ENCODE measurements around the gene IVD.

The IVD gene

DNA sequence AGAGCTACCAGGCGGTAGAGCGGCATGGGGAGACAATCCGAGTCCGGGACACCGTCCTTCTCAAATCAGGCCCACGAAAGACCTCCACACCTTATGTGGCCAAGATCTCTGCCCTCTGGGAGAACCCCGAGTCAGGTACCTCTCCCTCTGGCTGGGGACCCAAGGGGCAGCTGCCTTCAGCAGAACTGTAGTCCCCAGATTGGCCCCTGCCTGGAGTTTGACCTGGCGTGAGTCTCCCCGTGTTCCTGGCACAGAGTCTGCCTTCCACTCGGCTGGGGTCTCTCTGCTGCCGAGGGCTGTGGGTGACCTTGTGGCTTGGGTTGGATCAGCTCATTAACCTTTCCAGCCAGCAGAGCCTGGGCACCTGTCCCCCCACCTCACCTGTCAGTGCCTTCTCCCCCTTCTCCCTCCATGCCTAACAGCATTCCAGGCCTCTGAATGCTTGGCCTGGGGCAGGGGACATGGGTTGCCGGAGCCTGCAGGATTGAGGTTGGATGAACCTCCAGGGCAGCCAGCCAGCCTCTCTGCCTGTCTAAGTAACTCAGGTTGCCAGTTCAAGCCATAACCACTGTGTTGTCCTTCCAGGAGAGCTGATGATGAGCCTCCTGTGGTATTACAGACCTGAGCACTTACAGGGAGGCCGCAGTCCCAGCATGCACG lies 58.4 kb downstream of the IVD start:
- DNase-seq = no peak

DNA sequence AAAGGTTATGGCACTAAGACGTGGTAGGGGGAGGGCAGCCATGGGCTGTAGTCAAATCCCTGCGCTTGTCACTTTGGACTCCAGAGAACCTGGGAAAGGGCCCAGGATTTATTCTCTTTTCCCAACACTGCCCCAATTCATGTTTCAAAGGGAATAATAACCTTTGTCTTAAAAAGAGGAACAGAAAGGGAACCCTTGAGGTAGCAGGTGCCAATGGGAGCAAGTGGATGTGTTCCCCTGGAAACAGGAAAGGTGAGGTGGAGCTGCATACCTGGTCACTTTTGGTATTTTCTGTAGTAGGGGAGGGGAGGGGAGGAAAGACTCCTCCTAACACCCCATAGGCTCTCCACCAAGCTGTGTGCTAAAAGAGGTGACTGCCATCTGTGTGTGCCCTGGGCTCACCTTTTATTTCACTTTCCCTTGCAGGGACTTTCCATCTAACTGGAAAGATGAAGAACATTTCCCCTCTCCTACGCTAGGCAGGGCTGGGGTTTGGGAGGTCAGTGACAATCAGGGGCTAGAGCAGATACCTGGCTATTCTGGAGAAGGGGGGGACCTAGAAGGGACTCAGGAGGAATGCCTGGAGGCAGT lies 59.1 kb downstream of the IVD start:
- no peak for DNase-seq

DNA sequence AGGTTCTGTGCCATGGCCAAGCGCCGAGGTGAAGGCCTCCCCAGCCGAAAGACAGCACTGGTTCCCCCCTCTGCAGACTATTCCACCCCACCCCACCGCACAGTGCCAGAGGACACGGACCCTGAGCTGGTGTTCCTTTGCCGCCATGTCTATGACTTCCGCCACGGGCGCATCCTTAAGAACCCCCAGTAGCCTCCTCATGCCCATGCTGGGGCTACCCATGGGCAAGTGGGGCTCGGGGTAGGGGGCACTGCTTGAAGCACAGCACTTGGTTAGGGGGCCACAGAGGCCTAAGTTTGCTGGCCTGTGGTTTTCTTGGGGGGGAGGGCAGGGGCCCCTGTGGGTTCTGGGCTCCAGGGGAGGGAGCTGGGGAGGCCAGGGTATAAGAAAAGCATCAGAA lies 60.3 kb downstream of the IVD start:
- no peak for DNase-seq

DNA sequence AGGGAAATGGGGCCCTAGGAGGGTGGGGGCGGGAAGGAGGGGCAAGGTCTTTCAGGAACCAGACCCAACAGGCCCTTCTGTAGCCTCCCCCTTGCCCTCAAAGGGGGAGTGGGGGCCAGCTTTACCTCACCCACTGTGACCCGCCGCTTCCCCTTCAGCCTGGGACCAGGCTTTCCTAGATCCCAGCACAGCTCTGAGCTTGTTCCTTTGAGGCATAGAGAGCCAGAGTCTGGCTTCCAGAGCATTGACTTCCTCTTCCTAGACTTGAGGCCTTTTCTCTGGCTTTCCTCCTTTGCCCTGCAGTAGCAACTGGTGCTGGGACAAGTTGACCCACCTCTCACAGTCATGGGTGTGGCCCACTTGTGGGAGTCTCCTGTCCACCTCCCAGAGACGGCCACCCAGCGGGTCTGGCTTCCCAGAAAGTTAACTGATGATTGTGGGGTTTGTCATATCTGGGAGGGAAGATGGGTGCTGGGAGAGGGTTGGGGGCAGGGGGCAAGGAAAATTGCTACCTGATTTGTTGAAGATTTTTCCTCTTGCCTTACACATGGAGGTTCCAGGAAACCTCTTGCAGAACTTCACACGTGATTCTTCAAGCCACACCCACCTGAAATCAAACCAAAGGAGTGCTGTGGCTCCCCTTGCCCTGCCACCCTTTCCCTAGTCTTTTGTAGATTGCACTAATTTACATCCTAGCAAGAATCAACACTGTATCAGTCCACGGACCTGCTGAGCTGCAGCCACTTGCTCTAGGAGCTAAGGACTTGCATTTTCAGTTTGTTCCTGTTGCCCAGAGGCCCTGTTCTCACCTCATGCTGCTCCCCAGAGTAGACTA lies 61.0 kb downstream of the IVD start:
- DNase-seq = no peak

DNA sequence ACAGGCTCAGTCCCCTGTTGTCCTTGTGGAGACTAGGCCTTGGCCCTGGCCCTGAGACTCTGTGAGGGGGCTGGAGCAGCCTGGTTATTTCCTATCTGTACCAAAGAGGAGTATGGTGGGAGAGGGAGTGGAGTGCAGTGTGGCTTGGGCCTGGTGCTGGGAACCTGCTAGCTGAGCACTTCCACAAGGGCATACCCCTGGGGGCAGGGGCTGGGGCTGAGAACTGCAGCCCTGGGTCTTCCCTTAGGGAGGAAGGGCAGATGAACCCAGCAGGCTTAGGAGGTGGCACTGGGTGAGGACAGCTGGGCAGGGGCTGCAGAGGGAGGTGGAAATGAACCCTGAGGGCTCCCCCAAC lies 61.6 kb downstream of the IVD start:
- DNase-seq = no peak

DNA sequence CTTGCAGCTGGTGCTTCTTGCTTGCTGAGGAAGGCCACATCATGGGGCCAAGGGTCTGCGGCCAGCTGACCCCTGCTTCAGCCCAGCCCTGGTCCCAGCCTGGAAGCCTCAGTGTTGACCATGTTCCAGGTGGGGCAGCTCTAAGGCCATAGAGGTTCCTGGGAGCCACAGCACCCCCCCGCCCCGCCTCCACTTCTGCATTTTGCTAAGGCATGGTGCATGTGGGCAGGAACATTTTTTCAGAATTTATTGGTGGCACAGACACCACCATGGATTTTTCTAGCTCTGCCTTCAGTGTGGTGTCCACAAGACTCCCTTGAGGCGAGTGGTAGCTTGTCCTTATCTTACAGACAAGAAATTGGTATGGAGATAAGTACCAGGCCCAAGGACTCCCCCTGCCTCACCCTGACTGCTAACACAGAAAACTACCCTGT lies 63.3 kb downstream of the IVD start:
- no peak for DNase-seq

DNA sequence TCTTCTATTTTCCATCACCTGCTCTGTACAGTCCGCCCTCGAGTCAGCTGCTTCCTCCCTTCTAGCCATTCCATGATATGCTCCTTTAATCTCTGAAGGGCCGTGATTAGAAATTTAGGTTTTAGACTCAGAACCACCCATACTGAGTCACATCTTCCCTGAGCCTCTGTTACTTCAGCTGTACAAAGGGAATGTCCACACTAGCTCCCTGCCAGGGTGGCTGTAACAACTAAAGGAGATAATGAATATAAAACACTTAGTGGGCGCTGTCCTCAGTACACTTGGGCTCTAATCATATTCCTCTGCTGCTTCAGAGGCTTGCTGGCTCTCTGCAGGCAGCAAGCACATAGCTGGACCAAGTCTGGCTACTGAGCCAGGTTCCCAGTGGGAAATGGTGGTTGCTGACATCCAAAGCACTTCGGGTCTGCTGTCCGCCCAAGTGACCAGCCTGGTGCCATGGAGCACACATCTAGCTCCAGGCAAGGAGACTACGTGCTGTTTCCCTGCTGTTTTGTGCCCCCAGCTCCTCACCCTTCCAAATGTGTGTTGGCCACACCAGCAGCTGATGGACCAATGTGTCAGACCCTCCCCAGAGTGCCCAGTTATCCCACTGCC lies 64.3 kb downstream of the IVD start:
- DNase-seq = no peak

DNA sequence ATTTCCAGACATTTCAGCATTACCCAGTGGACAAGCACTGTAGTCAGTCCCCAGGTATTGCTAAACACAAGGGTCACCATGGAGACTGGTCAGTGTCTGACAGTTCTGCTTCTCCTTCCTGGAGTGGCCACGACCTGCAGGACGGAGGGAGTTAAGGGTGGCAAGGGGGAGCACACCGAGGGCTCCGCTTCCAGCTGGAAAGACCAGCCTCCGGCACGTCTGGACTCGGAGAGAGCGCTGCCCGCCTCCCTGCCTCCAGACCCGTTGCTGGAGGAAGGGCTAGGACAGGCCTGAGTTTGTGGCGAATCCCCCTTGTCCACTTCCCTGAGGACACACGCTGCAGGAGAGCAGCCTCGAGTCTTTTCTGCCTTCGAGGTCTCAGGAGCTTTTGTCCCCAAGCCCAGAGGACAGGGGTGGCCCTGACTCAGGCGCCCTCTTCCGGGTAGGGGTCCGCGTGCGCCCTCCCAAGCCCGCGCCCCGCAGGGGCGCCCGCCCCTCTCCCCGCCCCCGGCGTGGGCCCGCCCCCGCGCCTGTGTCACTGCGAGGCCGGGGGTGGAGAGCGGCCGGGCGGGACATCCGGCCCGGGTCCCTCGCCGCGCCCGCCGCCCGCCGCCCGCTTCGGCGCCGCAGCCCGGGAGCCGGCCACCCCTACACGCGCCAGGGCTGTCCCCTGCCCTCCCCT lies 65.0 kb downstream of the IVD start, which contains the start of gene CHST14:
Gene CHST14, plus strand, starts transcription at position 562 of the 682 bp plus-strand sequence. CDS start 230 bp downstream, outside the sequence.
- peak; percentile 68 for DNase-seq
